ENCODE data around the gene CDH4.

The CDH4 gene

GRCh38 chr20:61837200-61837599, 585.1 kb downstream of the CDH4 start:
- TF ChIP-seq, protein P1, sequence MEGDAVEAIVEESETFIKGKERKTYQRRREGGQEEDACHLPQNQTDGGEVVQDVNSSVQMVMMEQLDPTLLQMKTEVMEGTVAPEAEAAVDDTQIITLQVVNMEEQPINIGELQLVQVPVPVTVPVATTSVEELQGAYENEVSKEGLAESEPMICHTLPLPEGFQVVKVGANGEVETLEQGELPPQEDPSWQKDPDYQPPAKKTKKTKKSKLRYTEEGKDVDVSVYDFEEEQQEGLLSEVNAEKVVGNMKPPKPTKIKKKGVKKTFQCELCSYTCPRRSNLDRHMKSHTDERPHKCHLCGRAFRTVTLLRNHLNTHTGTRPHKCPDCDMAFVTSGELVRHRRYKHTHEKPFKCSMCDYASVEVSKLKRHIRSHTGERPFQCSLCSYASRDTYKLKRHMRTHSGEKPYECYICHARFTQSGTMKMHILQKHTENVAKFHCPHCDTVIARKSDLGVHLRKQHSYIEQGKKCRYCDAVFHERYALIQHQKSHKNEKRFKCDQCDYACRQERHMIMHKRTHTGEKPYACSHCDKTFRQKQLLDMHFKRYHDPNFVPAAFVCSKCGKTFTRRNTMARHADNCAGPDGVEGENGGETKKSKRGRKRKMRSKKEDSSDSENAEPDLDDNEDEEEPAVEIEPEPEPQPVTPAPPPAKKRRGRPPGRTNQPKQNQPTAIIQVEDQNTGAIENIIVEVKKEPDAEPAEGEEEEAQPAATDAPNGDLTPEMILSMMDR (IDR thresholded peaks at IDR 0.05; ENCODE audit: low read depth, low read length): no peak
- H3K4me3 ChIP-seq (ENCODE audit: low read depth, low read length): no peak overlapping the region
- no peak for DNase-seq (ENCODE audit: low read depth, low spot score)
- in situ Hi-C loops (cut with HindIII; ENCODE audit: low sequenced_read_pairs): no loop called here

- TF ChIP-seq, protein P1 (IDR thresholded peaks at IDR 0.05; ENCODE audit: low read depth, low read length): no peak
- in situ Hi-C loops (cut with HindIII; ENCODE audit: low sequenced_read_pairs): no loop called here
- no peak overlapping the region for H3K4me3 ChIP-seq (ENCODE audit: low read depth, low read length)
- no peak for DNase-seq (ENCODE audit: low read depth, low spot score)
Measured at GRCh38 chr20:61839223-61839911, 587.3 kb downstream of the CDH4 start.

DNA sequence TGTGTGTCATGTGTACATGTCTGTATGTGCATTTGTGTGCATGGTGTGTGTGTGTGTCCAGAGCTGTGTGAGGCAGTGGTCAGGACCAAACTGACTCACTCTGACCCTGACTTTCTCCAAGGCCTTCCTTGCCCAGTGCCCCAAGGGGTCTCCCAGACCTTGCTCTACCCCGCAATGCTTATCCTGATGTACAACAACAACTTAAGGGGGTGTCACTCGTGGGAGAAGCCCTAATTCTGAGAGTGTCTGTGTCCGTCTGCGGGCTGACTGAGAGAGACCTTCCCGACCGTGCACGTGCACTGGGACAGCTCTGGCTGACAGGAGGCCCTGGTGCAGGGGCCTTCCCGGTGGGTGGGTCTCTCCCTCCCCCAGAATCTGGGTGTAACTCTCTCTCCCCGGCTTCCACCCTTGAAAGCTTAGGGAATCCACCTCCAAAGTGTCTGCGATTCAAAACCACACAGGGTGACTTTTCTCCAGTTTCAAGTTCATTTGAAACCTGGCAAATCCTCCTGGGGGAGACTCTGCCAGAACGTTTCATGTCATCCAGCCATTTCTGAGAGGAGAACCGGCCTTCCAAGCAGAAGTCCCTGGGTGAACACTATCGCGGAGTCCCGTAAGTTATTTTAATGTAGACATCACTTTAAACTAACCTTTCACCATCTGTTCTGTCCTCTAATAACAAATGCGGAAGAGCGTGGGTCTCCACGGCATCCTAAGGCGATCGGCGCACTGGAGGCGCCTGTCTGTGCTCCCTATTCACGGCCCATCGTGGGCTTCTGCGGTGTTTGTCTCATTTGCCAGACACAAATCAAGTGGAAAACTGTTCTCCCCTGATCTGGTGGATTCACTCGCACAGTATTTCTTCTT, 588.1 kb downstream of the CDH4 start:
- in situ Hi-C loops (cut with HindIII; ENCODE audit: low sequenced_read_pairs): no loop called here
- no peak for DNase-seq (ENCODE audit: low read depth, low spot score)
- TF ChIP-seq, protein P1 (IDR thresholded peaks at IDR 0.05; ENCODE audit: low read depth, low read length): no peak
- H3K4me3 ChIP-seq (ENCODE audit: low read depth, low read length): no peak overlapping the region

DNA sequence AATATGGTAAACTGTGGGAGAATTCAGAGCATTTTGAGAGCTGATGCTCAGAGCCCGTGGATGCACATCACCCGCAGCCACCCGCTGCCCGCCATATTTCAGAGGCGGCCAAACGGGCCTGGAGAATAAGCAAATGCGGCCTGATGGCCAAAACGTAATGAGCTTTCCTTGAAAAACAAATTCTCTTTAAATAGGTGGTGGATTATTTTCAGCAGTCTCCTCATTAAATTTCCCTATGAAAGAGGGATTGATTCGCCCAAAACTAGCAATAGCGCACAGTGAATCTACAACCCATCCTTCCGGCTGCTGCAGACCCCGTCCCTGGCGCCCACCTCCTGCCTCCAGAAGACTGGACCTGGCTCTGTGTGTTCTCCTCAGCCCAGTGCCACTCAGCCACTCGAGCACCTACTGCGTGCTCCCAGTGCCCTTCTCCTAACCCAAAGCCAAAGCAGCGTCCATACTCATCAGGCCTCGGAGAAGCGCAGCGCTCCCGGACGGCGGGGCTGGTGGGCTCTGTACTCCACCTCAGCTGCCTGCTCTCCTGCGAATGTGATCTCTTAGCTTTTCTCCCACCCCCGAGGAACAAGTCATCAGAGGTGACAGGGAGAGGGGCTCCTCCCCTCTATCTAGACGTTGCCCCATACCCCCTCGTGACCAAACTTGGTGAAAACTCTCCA, 588.9 kb downstream of the CDH4 start:
- TF ChIP-seq, protein P1 (IDR thresholded peaks at IDR 0.05; ENCODE audit: low read depth, low read length): no peak
- in situ Hi-C loops (cut with HindIII; ENCODE audit: low sequenced_read_pairs): no loop called here
- no peak for DNase-seq (ENCODE audit: low read depth, low spot score)
- H3K4me3 ChIP-seq (ENCODE audit: low read depth, low read length): no peak overlapping the region

- TF ChIP-seq, protein P1 (IDR thresholded peaks at IDR 0.05; ENCODE audit: low read depth, low read length): no peak
- no peak overlapping the region for H3K4me3 ChIP-seq (ENCODE audit: low read depth, low read length)
- in situ Hi-C loops (cut with HindIII; ENCODE audit: low sequenced_read_pairs): no loop called here
- no peak for DNase-seq (ENCODE audit: low read depth, low spot score)
Measured at GRCh38 chr20:61841551-61841950, 589.5 kb downstream of the CDH4 start.

- H3K4me3 ChIP-seq (ENCODE audit: low read depth, low read length): no peak overlapping the region
- TF ChIP-seq, protein P1 (IDR thresholded peaks at IDR 0.05; ENCODE audit: low read depth, low read length): no peak
- in situ Hi-C loops (cut with HindIII; ENCODE audit: low sequenced_read_pairs): no loop called here
- no peak for DNase-seq (ENCODE audit: low read depth, low spot score)
Measured at GRCh38 chr20:61841966-61842365, 589.9 kb downstream of the CDH4 start.

Data from astrocyte of the spinal cord (primary cell).